Vagina (tissue), 2 donors: Measurements from ENCODE around the gene UBTD1.

Source experiments
- CTCF ChIP-seq, 3 experiments: fragments of 450-650 bp in 2 of 3; fragments of 200-600 bp in 1 of 3; sonication (generic) in 1 of 3; IDR thresholded peaks; one replicate each; pipeline ENCODE4 v1.5.1; 2017 to 2019; ENCODE audit warnings: antibody characterized with exemption in 3 of 3, mild to moderate bottlenecking in 2 of 3, moderate library complexity in 2 of 3
- POLR2A ChIP-seq, 2 donors: fragments of 450-650 bp; IDR thresholded peaks; one replicate each; pipeline ENCODE4 v1.6.1; 2017; ENCODE audit warnings: antibody characterized with exemption in 2 of 2, mild to moderate bottlenecking in 2 of 2, moderate library complexity in 2 of 2
- POLR2AphosphoS5 ChIP-seq, 2 donors: sonication (generic); formaldehyde crosslinking; IDR thresholded peaks; one replicate each; pipeline ENCODE4 v1.9.0; 2017; ENCODE audit warnings: antibody characterized with exemption in 2 of 2, mild to moderate bottlenecking in 2 of 2, low read depth in 1 of 2; ENCODE audit not compliant: insufficient read depth in 1 of 2

- no peak for TF ChIP-seq POLR2A (IDR thresholded peaks at IDR 0.05)
- TF ChIP-seq CTCF (IDR thresholded peaks at IDR 0.05): no peak
- TF ChIP-seq POLR2AphosphoS5 (IDR thresholded peaks at IDR 0.05; ENCODE audit: insufficient read depth in 1 of 2, low read depth in 1 of 2): no peak
Measured at GRCh38 chr10:97538839-97539238, 40.1 kb downstream of the UBTD1 start.
